Activated CD4-positive, alpha-beta T cell treated with anti-CD3 and anti-CD28 coated beads for 24 hours (primary cell): ENCODE results near the gene CASP2.
"Not testable (repeated sequence)": the region's sequence is repeated elsewhere in the genome, so short reads cannot be mapped to it uniquely, and the experiment has no call there.

Source experiments
- DNase-seq, 2 donors: peaks; one replicate each; pipeline ENCODE4 v3.0.0-alpha.2; 2020; ENCODE audit warnings: low read depth in 2 of 2

Gene CASP2

DNA sequence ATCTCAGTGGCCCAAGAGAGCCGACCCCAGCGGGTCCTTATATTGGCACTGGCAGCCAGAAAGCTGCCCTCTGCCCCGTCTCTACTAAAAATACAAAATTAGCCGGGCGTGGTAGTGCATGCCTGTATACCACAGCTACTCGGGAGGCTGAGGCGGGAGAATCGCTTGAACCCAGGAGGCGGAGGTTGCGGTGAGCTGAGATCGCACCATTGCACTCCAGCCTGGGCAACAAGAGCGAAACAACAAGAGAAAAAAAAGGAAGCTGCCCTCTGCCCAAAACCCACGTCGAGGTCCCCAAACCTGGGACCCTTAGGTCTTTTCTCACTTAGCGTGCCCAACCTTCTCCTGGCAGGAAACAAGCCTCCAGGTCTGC, 24.0 kb upstream of the CASP2 start:
- not testable (repeated sequence) for DNase-seq

DNA sequence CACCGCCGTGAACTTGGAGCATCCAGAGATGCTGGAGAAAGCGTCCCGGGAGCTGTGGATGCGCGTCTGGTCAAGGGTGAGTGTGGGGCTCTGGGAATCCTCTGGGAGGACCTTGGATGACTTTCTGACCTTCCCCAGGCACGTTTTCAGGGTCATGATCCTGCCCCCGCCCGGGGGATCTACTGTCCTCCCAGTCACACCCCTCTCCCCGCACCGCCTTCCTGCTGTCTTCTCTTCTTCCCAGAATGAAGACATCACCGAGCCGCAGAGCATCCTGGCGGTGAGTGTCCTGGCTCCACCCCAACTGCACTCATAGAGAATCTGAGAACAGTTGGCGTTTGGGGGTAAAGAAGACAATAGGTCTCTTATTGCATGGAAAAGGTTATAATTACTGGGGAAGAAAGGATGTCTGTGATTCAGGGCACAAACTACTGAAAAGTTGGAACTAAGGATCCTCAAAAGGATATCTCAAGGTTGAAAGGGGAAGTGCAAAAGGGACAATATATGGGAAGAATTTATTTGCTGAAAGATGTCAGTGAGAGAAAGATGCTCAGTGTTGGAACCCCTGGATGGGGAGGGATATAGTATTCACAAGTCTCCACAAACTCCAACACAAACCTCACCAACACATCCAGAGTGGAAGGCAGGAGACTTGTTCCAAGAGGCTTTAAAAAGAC, 23.0 kb upstream of the CASP2 start:
- no peak for DNase-seq

DNA sequence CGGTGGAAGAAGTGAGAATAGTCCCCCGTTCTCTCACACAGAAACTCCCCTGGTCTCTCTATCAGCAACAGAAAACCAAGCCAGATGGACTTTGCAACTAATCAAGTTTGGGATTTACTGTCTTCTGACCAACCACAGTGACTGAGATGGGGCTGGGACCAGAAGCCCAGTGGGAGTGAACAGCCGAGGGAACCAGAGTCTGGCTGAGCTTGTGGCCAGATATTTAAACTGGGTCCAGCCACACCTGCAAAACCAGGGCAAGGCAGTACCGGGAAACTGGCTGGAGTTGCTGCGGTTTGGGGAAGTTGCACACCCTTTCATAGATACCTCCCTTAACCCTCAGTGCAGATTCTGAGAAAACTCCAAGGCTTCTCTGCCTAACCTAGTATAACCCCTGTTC, 18.9 kb upstream of the CASP2 start:
- no peak for DNase-seq

DNA sequence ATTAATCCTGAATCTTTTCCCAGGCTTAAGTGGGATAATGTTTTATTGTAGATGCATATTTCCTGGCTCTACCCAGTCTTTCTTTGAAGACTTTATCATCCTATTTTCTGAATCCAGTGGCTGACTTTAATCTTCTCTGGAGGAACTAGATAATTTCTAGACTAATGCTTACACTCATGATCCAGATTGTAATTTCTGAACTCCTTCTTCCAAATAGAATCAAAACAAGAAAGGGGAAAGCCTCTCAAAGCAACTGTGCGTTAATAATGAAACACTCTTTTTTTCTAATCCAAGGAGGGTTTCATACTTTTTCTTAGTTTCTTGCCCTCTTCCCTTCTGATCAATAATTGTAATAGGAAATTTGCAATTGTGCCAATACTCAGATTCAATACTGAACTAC, 16.9 kb upstream of the CASP2 start:
- no peak for DNase-seq

DNA sequence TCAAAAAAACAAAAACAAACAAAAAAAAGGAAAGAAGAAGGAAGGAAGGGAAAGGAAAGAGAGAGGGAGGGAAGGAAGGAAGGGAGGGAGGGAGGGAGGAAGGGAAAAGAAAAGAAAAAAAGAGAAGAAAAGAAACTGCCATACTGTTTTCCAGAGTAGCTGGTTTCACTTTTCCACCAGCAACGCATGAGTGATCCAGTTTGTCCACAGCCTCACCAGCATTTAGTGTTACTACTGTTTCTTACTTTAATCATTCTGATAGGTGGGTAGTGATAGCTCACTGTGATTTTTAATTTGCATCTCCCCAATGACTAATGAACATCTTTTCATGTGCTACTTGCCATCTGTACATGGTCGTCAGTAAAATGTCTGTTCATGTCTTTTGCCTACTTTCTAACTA, 15.3 kb upstream of the CASP2 start:
- DNase-seq: no peak

DNA sequence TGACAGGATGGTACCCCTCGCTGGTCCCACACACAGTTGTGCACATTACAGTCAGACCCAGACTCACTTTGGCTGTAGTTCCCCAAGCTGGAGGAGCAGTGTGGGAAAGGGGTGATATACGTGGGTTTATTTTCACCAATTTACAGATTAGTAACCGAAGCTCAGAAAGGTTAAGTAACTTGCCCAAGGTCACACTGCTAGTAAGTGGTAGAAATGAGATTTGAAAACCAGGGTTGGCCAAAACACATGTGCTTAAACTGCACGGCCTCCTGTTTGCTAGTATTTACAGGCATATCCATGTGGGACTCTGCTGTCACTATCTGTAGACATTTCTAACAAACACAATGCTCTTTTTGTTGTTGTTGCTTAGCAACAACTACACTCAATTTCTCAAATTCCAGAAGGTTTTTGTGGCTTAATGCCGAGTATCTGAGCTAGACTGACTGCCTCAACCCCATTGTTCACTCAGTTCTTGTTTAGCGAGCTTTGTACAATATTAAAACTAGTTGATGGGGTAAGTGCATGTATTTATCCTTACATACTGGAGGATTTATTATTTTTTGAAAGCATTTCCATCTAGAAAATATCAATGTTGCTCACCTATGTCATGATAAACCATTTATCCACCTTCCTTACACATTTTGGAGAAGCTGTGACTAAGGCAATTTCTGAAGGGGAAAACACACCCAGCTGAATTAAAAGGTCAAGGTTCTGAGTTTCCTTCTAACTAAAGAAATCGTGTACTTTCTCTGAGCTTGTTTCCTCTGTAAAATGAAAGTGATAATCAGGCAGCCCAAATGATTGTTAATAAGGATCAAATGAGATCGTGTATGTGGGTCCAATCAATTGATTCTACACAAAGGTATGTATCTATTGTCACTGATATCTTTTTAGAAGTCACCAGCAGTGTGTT, 8.7 kb upstream of the CASP2 start:
- no peak for DNase-seq

DNA sequence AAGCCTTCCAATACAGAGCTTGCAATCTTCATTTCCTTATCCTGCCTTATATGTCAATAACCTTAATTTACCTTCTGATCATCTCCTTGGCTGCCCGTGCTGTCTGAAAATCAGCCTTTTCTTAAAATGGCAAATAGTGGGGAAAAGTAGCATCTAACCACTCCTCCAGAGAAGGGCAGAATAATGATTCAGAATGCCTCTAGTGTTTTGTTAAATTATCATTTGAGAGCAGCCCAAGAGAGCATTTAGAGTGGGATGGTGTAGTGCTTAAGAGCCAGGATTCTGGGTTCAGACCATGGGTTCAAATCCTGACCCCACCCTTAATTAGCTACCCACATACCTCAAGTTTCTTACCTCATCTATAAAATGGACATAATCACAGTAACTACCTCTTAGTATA, 8.0 kb upstream of the CASP2 start:
- no peak for DNase-seq

DNA sequence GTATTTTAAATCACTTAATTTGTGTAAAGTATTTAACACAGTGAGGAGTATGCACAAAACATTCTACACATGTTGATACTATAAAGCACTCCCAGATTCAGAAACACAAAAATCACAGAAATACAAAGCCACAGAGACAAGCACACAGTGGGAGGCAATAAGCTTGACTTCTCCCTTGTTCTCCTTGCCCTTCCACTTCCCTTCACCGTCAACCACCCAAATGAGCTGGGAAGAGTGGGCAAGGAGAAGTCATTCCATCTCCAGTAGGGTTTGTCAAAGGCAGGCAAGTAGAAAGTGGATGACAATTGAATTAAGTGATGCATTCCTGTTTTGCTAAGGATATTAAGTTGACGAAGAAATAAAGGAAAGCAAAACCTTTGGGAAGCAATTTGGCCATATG, 7.6 kb upstream of the CASP2 start:
- DNase-seq: no peak

DNA sequence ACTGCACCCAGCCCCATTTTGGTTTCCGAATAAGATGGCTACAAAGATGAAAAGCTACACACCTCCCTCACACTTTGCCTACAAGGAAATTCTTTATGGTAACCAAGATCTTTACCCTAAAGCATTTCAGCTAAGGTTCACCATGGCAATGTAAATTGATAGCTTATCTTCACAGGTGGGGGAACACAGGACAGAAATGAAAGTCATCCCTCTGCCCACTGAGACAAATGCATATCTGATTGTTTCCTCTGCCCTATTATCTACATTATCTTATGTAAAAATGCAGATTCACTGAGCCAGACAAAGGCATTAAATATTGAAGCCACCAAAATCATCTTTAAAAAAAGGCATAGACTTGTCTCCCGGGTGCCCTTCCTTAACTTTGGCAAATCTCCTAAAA, 6.6 kb upstream of the CASP2 start:
- DNase-seq: no peak

DNA sequence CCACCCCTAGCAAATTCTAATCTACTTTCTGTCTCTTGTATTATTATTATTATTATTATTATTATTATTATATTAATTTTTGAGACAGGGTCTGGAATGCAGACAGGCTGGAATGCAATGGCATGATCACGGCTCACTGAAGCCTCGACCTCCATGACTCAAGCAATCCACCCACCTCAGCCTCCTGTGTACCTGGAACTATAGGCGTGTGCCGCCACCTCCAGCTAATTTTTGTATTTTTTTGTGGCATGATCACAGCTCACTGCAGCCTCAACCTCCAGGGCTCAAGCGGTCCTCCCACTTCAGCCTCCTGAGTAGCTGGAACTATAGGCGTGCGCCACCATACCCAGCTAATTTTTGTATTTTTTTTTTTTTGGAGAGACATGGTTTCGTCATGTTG, 6.0 kb upstream of the CASP2 start:
- no peak for DNase-seq

DNA sequence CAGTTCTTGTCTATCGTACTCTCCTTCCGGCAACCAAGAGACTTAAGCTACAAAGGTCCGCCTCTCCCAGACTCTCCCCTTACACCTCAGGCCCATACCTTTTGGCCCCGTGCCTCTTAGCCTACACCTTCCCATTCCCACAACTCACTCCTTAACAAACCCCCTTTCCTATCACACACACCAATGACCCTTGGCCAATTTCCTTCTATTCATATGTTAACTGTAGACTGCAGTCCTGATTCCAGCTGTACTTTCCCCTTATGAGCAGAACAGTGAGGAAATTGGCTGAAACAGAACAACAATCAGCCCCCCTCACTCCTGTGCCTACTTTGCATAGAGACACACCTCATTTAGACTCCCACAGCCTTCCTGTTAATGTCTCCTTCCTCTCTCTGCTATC, 4.8 kb upstream of the CASP2 start:
- DNase-seq: no peak

DNA sequence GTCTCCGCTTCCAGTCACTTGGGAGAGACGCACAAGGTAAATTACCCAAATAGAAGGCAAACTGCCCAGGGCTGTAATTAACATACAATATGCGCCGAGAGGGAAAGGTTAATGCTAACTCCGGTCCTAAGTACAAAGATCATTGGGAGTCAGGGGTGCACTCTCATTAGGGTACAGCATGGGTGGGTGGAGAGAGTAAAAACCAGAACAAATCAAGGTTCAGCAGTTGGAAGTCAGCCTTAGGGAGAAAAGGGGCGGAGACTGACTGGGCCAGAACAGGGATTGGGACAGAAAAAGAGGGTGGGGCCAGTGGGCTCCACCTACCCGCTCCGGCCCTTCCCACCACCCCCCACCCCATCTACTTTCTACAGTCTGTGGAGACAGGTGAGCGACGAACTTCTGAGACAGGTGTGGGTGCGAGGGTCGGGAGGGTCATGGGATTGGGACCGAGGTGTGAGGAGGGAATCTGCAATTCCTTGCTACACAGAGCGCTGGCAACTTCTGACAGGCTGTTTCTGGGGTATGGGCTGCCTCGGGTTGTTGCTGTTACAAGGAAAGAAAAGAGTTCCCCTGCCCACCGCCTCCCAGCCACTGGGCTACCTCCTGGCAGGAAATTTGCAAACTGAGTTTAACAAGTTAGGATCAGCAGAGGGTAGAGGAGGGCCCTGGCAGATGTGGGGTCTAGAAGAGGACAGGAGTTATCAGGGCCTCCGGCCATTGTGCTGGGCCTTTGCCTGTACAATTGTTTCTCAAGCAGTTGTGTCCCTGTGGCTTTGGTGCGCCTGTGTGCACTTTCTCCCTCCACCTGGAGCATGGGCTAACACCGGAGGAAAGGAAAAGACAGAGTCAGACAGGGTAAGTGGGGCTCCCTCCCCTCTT, 3.3 kb upstream of the CASP2 start, which contains the start of gene TMEM139:
Gene TMEM139 (plus strand): TSS at position 368 of the 879 bp plus-strand sequence. CDS start 1,000 bp downstream, outside the sequence.
- DNase-seq: no peak

DNA sequence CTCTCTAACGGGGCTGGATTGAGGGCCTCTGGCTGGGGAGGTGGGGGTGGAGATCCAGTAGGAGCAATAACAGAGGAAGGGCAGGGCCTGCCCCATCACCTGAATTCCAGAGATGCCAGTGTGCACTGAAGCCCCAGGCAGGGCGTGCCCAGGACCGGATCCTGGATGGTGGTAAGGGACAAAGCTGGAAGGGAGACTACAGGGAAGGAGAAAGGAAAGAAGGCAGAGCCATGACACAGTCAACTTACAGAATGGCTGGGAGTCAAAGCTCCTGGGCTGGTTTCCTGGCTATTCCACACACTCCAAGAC, 2.7 kb upstream of the CASP2 start:
- DNase-seq: no peak

DNA sequence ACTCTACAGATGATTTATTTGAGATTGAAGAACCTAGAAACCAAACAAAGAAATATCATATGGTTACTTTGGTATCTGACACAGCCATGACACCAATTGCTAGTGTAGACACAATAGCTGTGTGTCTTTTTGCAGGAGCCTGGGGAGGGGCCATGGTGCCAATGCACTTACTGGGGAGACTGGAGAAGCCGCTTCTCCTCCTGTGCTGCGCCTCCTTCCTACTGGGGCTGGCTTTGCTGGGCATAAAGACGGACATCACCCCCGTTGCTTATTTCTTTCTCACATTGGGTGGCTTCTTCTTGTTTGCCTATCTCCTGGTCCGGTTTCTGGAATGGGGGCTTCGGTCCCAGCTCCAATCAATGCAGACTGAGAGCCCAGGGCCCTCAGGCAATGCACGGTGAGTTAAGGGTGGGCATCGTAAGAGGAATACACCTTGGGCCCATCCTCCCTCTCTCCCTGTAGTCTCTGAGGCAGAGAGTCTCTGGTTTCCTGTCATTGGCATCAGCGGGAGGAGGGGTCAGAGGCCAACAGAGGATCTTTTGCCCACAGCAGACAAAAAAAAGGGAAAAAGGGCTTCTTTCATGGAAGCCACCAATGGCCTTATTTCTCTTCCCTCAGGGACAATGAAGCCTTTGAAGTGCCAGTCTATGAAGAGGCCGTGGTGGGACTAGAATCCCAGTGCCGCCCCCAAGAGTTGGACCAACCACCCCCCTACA, 2.2 kb upstream of the CASP2 start:
- no peak for DNase-seq

DNA sequence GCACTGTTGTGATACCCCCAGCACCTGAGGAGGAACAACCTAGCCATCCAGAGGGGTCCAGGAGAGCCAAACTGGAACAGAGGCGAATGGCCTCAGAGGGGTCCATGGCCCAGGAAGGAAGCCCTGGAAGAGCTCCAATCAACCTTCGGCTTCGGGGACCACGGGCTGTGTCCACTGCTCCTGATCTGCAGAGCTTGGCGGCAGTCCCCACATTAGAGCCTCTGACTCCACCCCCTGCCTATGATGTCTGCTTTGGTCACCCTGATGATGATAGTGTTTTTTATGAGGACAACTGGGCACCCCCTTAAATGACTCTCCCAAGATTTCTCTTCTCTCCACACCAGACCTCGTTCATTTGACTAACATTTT, 1.6 kb upstream of the CASP2 start:
- no peak for DNase-seq

DNA sequence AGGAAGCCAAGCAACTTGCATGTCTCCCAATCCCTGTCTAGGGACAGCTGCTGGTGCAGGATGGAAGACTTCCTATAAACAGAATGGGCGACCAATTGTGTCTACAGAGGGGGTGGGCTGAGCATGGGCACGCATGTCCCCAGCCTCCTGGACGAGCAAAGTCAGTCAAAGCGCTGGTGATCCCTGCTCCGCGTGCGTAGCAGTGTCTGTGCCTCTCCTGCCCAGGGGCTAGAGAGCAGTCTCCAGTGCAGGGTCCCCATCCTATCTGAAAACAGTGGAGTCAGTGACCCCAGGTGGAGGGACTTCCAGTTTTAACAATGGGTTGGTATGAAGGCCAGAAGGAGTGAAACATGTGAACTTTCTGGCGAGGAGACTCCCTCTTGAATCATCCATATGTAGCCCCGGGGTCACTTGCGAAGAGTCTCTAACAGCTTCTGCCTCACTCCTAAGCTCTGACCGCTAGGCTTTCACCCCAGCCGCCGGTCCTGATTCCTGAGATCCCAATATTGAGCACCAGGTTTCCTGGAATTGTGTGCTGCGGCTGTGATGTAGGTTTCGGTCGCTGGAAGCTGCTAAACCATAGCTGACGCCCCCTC, 714 bp upstream of the CASP2 start:
- no peak for DNase-seq

DNA sequence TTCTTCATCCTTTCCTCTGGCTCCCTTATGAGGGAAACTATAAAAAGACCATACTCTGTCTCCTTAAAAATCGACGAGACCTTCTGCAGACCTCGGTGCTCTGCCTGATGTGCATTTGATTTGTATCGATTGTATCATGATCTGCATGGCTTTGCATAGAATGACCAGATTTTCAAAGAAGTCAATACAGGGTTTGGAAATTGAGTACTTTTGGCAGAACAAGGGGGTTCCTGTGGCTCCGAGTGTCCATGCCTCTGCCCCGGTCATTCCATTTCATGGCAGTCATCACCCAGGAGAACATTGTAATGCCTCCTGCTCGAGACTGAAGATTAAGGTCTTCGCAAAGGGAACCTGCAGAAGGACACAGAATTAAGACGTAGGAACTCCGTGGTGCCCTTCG, 685 bp downstream of the CASP2 start:
- DNase-seq: no peak

DNA sequence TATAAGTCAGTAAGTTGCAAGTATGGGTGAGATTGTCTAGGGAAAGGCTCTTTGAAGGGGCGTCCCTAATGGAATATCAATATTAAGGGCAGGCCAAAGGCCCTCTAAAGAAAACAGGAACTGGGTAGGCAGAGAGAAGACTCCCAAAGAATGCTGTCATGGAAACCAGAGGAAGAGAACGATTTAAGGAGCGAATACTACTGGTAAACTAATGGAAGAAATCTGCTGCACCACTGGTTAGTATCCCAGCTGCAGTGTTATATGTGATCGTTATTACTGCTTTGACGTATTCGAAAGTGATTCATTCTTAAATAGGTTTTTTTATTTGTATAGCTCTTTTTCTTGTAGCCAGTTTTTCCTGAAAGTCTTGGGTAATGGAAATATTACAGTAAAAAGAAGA, 1.3 kb downstream of the CASP2 start:
- no peak for DNase-seq

DNA sequence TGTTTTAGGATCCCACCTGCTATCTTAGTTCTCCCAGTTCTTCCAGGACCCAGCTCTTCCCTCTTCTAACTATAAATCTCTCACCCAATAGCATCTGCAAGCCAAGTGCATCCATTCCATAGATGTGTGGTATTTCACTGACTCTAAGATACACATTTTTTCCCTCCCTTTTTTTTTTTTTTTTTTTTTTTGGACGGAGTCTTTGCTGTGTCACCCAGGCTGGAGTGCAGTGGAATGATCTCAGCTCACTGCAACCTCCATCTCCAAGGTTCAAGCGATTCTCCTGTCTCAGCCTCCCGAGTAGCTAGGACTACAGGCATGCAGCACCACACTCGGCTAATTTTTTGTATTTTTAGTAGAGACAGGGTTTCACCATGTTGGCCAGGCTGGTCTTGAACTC, 1.7 kb downstream of the CASP2 start:
- DNase-seq: not testable (repeated sequence)

DNA sequence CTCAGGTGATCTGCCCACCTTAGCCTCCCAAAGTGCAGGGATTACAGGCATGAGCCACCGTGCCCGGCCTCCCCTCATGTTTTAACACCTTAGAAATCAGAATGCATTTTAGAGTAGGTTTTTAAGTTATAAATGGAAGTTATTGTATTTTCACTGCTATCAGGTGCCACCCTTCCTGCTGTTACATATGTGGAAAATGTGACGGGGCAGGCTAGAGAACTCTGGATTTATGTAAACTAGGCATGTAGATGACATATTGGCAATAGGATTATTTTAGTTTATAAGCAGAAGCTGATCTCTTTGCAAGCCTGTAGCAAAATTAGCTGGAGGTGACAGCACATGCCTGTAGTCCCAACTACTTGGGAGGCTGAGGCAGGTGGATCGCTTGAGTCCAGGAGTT, 2.1 kb downstream of the CASP2 start:
- DNase-seq: no peak

DNA sequence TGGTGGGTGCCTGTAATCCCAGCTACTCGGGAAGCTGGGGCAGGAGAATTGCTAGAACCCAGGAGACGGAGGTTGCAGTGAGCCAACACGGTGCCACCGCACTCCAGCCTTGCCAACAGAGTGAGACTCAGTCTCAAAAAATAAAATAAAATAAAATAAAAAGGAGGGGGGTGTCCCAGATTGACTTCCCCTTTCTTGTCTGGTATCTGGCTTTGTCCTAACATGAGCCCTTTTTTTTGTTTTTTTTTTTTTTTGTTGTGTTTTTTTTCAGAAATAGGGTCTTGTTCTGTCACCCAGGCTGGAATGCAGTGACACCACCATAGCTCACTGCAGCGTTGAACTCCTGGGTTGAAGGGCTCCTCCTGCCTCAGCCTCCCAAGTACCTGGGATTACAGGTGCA, 4.7 kb downstream of the CASP2 start:
- DNase-seq: no peak

DNA sequence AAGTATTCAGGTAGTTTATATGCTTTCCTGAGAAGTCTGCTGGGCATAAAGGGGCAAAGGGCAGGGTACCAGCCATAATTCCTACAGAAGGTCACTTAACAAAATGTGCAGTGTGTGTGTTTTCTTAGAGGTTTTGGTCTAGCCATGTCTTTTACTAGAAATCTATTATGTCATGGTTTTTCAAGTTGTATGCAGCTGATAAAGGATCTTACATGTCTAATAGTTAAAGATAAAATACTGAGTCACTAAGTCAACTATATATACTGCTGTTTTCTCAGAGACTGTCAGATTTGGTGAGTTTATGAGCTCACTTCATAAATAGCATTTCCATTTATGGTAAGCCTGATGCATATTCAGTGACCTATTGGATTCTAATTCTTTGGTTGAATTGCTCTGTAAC, 7.7 kb downstream of the CASP2 start:
- no peak for DNase-seq
